Measurements from ENCODE around the gene STARD8. TPM values are rescaled to one million over a fixed set of nuclear protein-coding genes. Genes with fewer than 3 reads are reported as not detected.
"Not testable (repeated sequence)": the region's sequence is repeated elsewhere in the genome, so short reads cannot be mapped to it uniquely, and the experiment has no call there.

STARD8 gene
- total RNA-seq, 1 donor from 2014 or later, result 33.3 TPM

GRCh38 chrX:68717663-68718442, 70.4 kb downstream of the STARD8 start:
- no peak for DNase-seq (ENCODE audit: low read depth in 2 of 2)

DNA sequence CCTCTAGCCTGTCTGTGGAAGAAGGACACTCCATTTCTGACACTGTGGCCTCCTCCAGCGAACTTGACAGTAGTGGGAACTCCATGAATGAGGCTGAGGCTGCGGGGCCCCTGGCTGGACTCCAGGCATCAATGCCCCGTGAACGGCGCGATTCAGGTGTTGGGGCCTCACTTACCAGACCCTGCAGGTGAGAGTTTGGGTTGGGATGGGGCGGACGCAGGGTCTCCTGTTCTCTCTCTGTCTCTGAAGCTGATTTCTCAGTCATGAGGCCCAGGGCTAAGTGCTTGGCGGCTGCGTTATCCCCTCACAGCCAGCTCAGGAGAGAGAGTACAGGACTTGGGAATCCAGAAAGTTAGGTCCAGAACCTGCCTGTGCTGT, 71.0 kb downstream of the STARD8 start:
- no peak for DNase-seq (ENCODE audit: low read depth in 2 of 2)

DNA sequence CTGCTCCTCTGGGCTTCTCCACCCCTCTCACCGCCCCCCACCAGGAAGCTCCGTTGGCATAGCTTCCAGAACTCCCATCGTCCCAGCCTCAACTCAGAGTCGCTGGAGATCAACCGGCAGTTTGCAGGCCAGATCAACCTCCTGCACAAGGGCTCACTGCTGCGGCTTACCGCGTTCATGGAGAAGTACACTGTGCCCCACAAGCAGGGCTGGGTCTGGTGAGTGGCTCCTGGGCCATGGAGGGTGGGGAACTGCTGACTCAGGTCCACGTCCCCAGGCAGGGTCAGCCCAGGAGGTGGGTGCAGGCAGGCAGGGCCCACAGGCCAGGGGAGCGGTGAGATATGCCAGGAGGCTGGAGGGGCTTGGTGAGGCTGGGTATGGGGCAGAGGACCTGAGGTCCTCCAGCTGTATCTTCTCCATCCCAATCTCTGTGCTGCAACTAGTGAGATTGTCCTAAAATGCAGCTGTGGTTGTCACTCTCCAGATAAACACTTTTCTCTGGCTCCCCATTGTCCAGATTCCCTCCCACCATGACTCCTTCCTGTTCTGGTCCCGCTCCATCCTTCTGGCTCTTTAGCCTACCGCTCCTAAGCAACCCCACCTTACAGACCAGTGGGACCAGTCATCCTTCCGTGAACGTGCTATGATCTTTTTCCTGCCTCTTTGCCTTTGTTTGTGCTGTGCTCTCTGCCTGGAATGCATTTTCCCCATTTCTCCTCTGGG, 71.9 kb downstream of the STARD8 start:
- peak in 1 of 2 donors; percentile 34 for DNase-seq (ENCODE audit: low read depth in 2 of 2)

DNA sequence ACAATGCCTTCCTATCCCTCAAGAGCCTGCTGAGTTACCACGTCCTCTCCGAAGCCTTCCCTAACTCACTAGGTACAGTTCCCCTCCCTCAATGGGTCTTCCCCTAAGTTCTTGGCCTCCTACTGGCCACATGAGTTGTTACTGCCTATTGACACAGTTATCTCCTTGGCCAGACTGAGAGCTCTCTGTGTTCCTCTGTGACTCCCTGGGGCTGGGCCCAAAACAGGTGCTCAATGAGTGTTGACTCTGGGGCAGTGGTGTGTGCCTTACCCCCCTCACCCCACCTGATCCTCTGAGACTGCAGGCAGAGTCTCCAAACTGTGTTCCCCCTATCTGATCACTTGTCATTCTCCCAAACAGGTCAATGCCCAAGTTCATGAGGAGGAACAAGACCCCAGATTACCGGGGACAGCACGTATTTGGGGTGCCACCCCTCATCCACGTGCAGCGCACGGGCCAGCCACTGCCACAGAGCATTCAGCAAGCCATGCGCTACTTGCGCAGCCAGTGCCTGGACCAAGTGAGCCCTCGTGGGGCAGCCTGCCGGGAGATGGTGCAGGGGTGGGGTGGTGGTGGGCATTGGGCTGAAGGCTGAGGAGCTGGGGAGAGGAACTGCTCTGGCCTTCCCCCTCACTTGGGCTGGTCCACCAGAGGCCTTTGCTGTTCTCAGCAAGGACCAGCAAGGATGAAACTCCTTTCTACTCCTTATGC, 72.6 kb downstream of the STARD8 start:
- no peak for DNase-seq (ENCODE audit: low read depth in 2 of 2)

- no peak for DNase-seq (ENCODE audit: low read depth in 2 of 2)
Measured at GRCh38 chrX:68720851-68721250, 73.4 kb downstream of the STARD8 start.

DNA sequence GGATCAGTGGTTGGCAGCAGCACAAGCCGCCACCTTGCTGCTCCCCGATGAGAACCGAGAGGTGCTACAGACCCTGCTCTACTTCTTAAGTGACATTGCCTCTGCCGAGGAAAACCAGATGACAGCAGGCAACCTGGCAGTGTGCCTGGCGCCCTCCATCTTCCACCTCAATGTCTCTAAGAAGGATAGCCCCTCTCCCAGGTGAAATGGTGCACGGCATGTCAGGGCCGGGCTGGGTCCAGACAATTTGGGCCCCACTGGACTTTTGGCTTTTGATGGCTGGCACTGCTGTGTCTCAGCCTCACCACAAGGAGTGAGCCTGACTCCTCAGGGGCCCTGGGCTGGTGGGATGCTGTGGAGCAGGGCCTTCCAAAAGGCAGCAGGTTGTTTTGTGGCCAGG, 74.1 kb downstream of the STARD8 start:
- DNase-seq (ENCODE audit: low read depth in 2 of 2), result no peak

- DNase-seq (ENCODE audit: low read depth in 2 of 2), result no peak
Measured at GRCh38 chrX:68721991-68722860, 74.8 kb downstream of the STARD8 start.

DNA sequence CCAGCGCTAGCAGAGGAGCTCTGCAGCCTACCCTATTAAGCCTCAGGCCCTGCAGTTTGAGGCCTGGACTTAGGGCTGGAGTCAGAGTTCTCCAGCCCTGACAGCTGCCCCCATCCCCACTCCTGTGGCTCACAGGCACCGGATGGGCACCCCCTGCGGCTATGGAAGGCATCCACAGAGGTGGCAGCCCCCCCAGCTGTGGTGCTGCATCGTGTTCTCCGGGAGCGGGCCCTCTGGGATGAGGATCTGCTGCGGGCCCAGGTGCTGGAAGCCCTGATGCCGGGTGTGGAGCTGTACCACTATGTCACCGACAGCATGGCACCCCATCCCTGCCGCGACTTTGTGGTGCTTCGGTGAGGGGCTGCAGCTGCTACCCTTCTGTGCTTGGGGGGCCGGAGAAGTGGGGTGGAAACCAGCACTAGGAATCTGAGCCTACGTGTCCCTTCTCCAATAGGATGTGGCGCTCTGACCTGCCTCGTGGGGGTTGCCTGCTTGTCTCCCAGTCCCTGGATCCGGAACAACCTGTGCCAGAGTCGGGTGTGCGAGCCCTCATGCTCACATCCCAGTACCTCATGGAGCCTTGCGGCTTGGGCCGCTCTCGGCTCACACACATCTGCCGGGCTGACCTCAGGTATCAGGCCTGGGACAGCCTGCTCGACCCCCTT, 76.2 kb downstream of the STARD8 start:
- no peak for DNase-seq (ENCODE audit: low read depth in 2 of 2)

GRCh38 chrX:68724531-68725020, 77.1 kb downstream of the STARD8 start:
- no peak for DNase-seq (ENCODE audit: low read depth in 2 of 2)

- no peak for DNase-seq (ENCODE audit: low read depth in 2 of 2)
Measured at GRCh38 chrX:68725756-68726365, 78.4 kb downstream of the STARD8 start.

DNA sequence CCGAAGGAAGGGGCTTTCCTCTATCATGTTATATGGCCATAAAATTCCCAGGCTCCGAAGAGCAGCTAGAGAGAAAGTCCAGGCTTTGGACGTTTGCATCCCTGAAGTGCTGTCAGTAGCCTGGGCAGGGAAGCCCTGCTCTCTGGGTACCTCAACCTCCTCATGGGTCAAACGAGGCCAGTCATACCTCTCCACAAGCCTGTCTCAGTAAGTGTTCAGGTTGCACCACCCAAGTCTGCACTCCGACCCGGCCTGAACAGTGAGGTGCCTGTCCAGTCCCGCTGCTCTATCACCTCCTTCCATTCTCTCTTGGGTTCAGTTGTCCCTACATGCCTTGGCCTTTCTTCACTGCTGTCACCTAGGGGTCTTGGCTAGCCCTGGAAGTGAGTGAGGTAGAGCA, 78.9 kb downstream of the STARD8 start:
- DNase-seq (ENCODE audit: low read depth in 2 of 2), result no peak

- no peak for DNase-seq (ENCODE audit: low read depth in 2 of 2)
Measured at GRCh38 chrX:68727696-68728095, 80.2 kb downstream of the STARD8 start.

GRCh38 chrX:68728186-68728585, 80.7 kb downstream of the STARD8 start:
- DNase-seq (ENCODE audit: low read depth in 2 of 2), result no peak

GRCh38 chrX:68731254-68731653, 83.8 kb downstream of the STARD8 start:
- DNase-seq (ENCODE audit: low read depth in 2 of 2), result no peak

- DNase-seq (ENCODE audit: low read depth in 2 of 2), result peak; percentile 52 to 57
Measured at GRCh38 chrX:68732906-68733493, 85.5 kb downstream of the STARD8 start.

DNA sequence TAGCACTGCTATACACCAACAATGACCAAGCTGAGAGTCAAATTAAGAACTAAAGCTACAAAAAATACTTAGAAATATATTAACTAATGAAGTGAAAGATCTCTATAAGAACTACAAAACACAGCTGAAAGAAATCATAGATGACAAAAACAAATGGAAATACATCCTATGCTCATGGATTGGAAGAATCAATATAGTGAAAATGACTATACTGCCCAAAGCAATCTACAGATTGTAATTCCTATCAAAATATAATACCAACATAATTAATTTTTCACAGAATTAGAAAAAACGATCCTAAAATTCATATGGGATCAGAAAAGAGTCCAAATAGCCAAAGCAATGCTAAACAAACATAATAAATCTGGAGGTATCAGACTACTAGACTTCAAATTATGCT, 87.8 kb downstream of the STARD8 start:
- DNase-seq (ENCODE audit: low read depth in 2 of 2), result no peak

DNA sequence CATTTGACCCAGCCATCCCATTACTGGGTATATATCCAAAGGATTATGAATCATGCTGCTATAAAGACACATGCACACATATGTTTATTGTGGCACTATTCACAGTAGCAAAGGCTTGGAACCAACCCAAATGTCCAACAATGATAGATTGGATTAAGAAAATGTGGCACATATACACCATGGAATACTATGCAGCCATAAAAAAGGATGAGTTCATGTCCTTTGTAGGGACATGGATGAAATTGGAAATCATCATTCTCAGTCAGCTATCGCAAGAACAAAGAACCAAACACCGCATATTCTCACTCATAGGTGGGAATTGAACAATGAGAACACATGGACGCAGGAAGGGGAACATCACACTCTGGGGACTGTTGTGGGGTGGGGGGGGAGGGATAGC, 94.4 kb downstream of the STARD8 start:
- DNase-seq (ENCODE audit: low read depth in 2 of 2), result not testable (repeated sequence)

- no peak for DNase-seq (ENCODE audit: low read depth in 2 of 2)
Measured at GRCh38 chrX:68743754-68744153, 96.3 kb downstream of the STARD8 start.

DNA sequence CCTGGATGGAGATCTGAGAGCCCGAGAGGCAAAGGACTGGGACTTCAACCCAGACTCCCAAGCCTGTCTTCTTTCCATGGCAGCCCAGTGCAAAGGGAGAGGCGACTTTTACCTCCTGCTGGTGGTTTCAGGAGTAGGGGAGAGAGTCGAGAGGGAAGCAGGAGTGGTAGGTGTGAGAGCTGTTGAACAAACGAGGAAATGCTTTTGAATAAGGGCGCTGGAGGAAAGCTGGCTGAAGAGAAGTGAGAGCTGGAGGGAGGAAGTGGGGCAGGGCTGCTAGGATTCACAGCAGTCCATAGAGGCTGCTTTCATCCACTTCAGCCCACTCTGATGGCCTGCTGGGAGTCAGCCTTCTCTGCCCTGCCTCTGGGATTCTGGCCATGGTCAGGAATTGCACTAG, 99.5 kb downstream of the STARD8 start:
- DNase-seq (ENCODE audit: low read depth in 2 of 2), result no peak

GRCh38 chrX:68748030-68748429, 100.6 kb downstream of the STARD8 start:
- DNase-seq (ENCODE audit: low read depth in 2 of 2), result peak in 1 of 2 donors; percentile 59

Data from lung microvascular endothelial cell (primary cell).